HCT116 (cell line): ENCODE measurements around the gene SRGAP1.

Source experiments
- ATF3 ChIP-seq: IDR thresholded peaks from 2 replicates; pipeline ENCODE4 v1.6.1; 2012
- CEBPB ChIP-seq: IDR thresholded peaks from 2 replicates; pipeline ENCODE4 v1.6.1; 2012; ENCODE audit warnings: low read depth
- EZH2 ChIP-seq: fragments of 200-600 bp; sonication (generic); IDR thresholded peaks from 2 replicates; pipeline ENCODE4 v1.6.1; 2017; ENCODE audit warnings: antibody characterized with exemption, mixed run types
- EZH2phosphoT487 ChIP-seq: fragments of 200-600 bp; IDR thresholded peaks from 2 replicates; pipeline ENCODE4 v1.6.1; 2018; ENCODE audit warnings: antibody characterized with exemption, borderline replicate concordance
- FOSL1 ChIP-seq: IDR thresholded peaks from 2 replicates; pipeline ENCODE4 v1.6.1; 2012; ENCODE audit warnings: low read depth
- JUND ChIP-seq: IDR thresholded peaks from 2 replicates; pipeline ENCODE4 v1.6.1; 2012
- POLR2A ChIP-seq: IDR thresholded peaks from 2 replicates; pipeline ENCODE4 v1.7.0; 2011; ENCODE audit warnings: borderline replicate concordance; ENCODE audit not compliant: insufficient read depth, insufficient read length; ENCODE audit errors: extremely low read depth
- POLR2AphosphoS5 ChIP-seq: IDR thresholded peaks from 2 replicates; pipeline ENCODE4 v1.6.1; 2011; ENCODE audit warnings: mild to moderate bottlenecking, low read depth, low read length, moderate library complexity
- SIN3A ChIP-seq: IDR thresholded peaks from 2 replicates; pipeline ENCODE4 v1.6.1; 2012; ENCODE audit warnings: low read depth
- SP1 ChIP-seq: IDR thresholded peaks from 2 replicates; pipeline ENCODE4 v1.6.1; 2012; ENCODE audit warnings: low read depth
- YY1 ChIP-seq: IDR thresholded peaks from 2 replicates; pipeline ENCODE4 v1.6.1; 2011; ENCODE audit warnings: low read length, low read depth, moderate library complexity, mild to moderate bottlenecking; ENCODE audit not compliant: insufficient replicate concordance; ENCODE audit errors: extremely low read depth
- TF ChIP-seq, protein P1 (sequence below), 3 experiments: fragments of 200-600 bp in 1 of 3; sonication (generic) in 1 of 3; IDR thresholded peaks in 2 of 3; conservative IDR thresholded peaks in 1 of 3; 2 replicates each; pipeline ENCODE4 v1.5.1; 2012 to 2017; ENCODE audit warnings: low read depth in 2 of 3, low read length in 2 of 3, antibody characterized with exemption in 1 of 3, borderline replicate concordance in 1 of 3, control low read depth in 1 of 3, mild to moderate bottlenecking in 1 of 3, mixed read lengths in 1 of 3, mixed run types in 1 of 3, moderate library complexity in 1 of 3; ENCODE audit not compliant: insufficient read depth in 1 of 3

DNA sequence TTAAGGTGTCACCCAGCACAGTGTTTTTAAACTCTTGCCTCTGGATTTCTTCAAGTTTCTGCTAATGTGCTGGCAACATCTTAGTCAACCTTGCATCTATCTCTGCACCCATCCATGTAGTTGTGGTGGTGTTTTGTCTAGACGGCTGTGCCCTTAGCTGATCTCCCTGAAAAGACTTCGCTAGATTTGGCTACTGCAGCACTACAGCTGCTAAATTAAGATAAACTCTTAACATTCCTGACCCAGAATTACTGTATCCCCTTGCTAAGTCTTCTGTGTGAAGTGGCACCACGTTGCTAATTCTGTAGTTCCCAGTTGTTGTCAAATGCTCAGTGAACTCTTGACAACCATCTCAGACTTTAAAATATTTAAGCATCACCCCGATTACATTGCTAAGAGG, 66.8 kb downstream of the SRGAP1 start:
- TF ChIP-seq EZH2 (no peak), POLR2A (no peak), POLR2AphosphoS5 (no peak), JUND (no peak), FOSL1 (no peak), SIN3A (no peak), CEBPB (no peak), SP1 (no peak), EZH2phosphoT487 (no peak), YY1 (no peak), ATF3 (no peak)
- TF ChIP-seq, protein P1, sequence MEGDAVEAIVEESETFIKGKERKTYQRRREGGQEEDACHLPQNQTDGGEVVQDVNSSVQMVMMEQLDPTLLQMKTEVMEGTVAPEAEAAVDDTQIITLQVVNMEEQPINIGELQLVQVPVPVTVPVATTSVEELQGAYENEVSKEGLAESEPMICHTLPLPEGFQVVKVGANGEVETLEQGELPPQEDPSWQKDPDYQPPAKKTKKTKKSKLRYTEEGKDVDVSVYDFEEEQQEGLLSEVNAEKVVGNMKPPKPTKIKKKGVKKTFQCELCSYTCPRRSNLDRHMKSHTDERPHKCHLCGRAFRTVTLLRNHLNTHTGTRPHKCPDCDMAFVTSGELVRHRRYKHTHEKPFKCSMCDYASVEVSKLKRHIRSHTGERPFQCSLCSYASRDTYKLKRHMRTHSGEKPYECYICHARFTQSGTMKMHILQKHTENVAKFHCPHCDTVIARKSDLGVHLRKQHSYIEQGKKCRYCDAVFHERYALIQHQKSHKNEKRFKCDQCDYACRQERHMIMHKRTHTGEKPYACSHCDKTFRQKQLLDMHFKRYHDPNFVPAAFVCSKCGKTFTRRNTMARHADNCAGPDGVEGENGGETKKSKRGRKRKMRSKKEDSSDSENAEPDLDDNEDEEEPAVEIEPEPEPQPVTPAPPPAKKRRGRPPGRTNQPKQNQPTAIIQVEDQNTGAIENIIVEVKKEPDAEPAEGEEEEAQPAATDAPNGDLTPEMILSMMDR (IDR thresholded peaks at IDR 0.05 in 2 of 3, conservative IDR thresholded peaks at IDR 0.05 in 1 of 3; ENCODE audit: borderline replicate concordance in 1 of 3, insufficient read depth in 1 of 3, low read depth in 2 of 3, low read length in 2 of 3): no peak
